Endothelial cell of umbilical vein (primary cell): ENCODE results near the gene ETV6. TPM values are rescaled to one million over a fixed set of nuclear protein-coding genes. Genes with fewer than 3 reads are reported as not detected.

Source experiments
- BruUV-seq: library from RNA; stranded (reverse); fragments of 400-500 nt; replicated peaks from 2 replicates; lab custom pipeline; 2021; lab: Mats Ljungman, UMichigan
- CTCF ChIA-PET: fragments of 300-600, 350-600 bp; sonication (Branson Sonifier 250); formaldehyde crosslinking; loops from one replicate; lab custom pipeline; 2021; ENCODE audit warnings: antibody characterized with exemption, inconsistent platforms; lab: Charles Lee
- POLR2A ChIA-PET: fragments of 300-600, 350-600 bp; sonication (Branson Sonifier 250); formaldehyde crosslinking; loops from one replicate; lab custom pipeline; 2021; ENCODE audit warnings: antibody characterized with exemption, inconsistent platforms; lab: Charles Lee
- DNase-seq: peaks from one replicate; pipeline ENCODE4 v3.0.0-alpha.2; 2011; ENCODE audit warnings: low read depth, low spot score
- FAIRE-seq: peaks from 2 replicates; lab custom pipeline; 2011; peaks lifted over from hg19 to GRCh38; lab: Jason Lieb, UNC
- H2AFZ ChIP-seq: 2 replicates; pipeline ENCODE4 v1.6.0; 2012; ENCODE audit warnings: low read depth, low read length, control low read depth, inconsistent platforms
- H3K27ac ChIP-seq: 2 replicates; pipeline ENCODE4 v1.5.1; 2011; ENCODE audit warnings: low read depth, mild to moderate bottlenecking, control low read depth, low read length, moderate library complexity; ENCODE audit not compliant: insufficient read depth
- H3K27me3 ChIP-seq, 2 experiments: 2 replicates each; pipeline versions ENCODE4 v1.6.0 to v1.6.1; 2011; ENCODE audit warnings: low read length in 2 of 2, mixed read lengths in 1 of 2; ENCODE audit not compliant: control insufficient read depth in 2 of 2, insufficient read depth in 2 of 2
- H3K36me3 ChIP-seq, 2 experiments: 2 replicates in 1 of 2; 3 replicates in 1 of 2; pipeline ENCODE4 v1.5.1; 2011; ENCODE audit warnings: low read length in 2 of 2, mild to moderate bottlenecking in 1 of 2, moderate library complexity in 1 of 2; ENCODE audit not compliant: control insufficient read depth in 2 of 2, insufficient read depth in 2 of 2; ENCODE audit errors: extremely low read depth in 1 of 2
- H3K4me1 ChIP-seq: 3 replicates; pipeline ENCODE4 v1.5.1; 2011; ENCODE audit warnings: mild to moderate bottlenecking, low read length; ENCODE audit not compliant: control insufficient read depth, insufficient read depth; ENCODE audit errors: extremely low read depth
- H3K4me2 ChIP-seq: 2 replicates; pipeline ENCODE4 v1.6.1; 2011; ENCODE audit warnings: low read length, control low read depth, mixed read lengths; ENCODE audit not compliant: insufficient read depth
- H3K4me3 ChIP-seq, 3 experiments: fragments of 200-600 bp in 1 of 3; sonication (generic), shearing (Covaris generic) in 1 of 3; replicated peaks in 1 of 3; 2 replicates each; pipeline ENCODE4 v1.5.1; 2011 to 2016; ENCODE audit warnings: control low read depth in 3 of 3, low read length in 3 of 3, mild to moderate bottlenecking in 2 of 3, inconsistent platforms in 1 of 3, low read depth in 1 of 3, moderate library complexity in 1 of 3; ENCODE audit not compliant: insufficient read depth in 1 of 3
- H3K79me2 ChIP-seq: 2 replicates; pipeline ENCODE4 v1.6.0; 2012; ENCODE audit warnings: low read length, inconsistent platforms; ENCODE audit not compliant: control insufficient read depth, insufficient read depth
- H3K9ac ChIP-seq: replicated peaks from 2 replicates; pipeline ENCODE3; 2011; ENCODE audit warnings: low read length, control low read depth; ENCODE audit not compliant: insufficient read depth; ENCODE audit errors: extremely low read depth
- H3K9me1 ChIP-seq: replicated peaks from 3 replicates; pipeline ENCODE4 v1.6.0; 2011; ENCODE audit warnings: mild to moderate bottlenecking, low read length; ENCODE audit not compliant: control insufficient read depth, insufficient read depth; ENCODE audit errors: extremely low read depth
- H3K9me3 ChIP-seq: replicated peaks from 2 replicates; pipeline ENCODE4 v1.5.1; 2012; ENCODE audit warnings: low read length, inconsistent platforms; ENCODE audit not compliant: control insufficient read depth, insufficient read depth
- H4K20me1 ChIP-seq: replicated peaks from 2 replicates; pipeline ENCODE3; 2011; ENCODE audit warnings: mild to moderate bottlenecking, low read length; ENCODE audit not compliant: control insufficient read depth, insufficient read depth; ENCODE audit errors: extremely low read depth
- CTCF ChIP-seq, 2 donors: IDR thresholded peaks; 1 replicate in 1 of 2; 2 replicates in 1 of 2; pipeline ENCODE4 v1.5.1; 2011; ENCODE audit warnings: low read length in 2 of 2, mild to moderate bottlenecking in 2 of 2, moderate library complexity in 2 of 2, control low read depth in 1 of 2, inconsistent platforms in 1 of 2, low read depth in 1 of 2; ENCODE audit not compliant: insufficient read depth in 1 of 2; ENCODE audit errors: extremely low read depth in 1 of 2
- EZH2 ChIP-seq: IDR thresholded peaks from 2 replicates; pipeline ENCODE4 v1.6.1; 2012; ENCODE audit warnings: borderline replicate concordance, low read depth, mild to moderate bottlenecking, moderate library complexity, low read length, inconsistent platforms; ENCODE audit not compliant: severe bottlenecking
- FOS ChIP-seq: IDR thresholded peaks from 2 replicates; pipeline ENCODE4 v1.6.1; 2011; ENCODE audit warnings: mild to moderate bottlenecking, low read length, moderate library complexity, borderline replicate concordance; ENCODE audit not compliant: insufficient read depth
- GATA2 ChIP-seq: IDR thresholded peaks from 2 replicates; pipeline ENCODE4 v1.7.0; 2011; ENCODE audit warnings: low read depth, mild to moderate bottlenecking, moderate library complexity, mixed read lengths, low read length; ENCODE audit not compliant: insufficient read length, insufficient read depth
- JUN ChIP-seq: IDR thresholded peaks from 2 replicates; pipeline ENCODE4 v1.6.1; 2011; ENCODE audit warnings: borderline replicate concordance, low read depth; ENCODE audit not compliant: insufficient read length, insufficient read depth
- MYC ChIP-seq: IDR thresholded peaks from one replicate; pipeline ENCODE4 v1.6.1; 2011; ENCODE audit warnings: mild to moderate bottlenecking, low read depth, low read length
- POLR2A ChIP-seq: IDR thresholded peaks from 2 replicates; pipeline ENCODE4 v1.6.1; 2012; ENCODE audit warnings: low read depth, mild to moderate bottlenecking, control low read depth, low read length
- POLR2AphosphoS5 ChIP-seq: IDR thresholded peaks from 2 replicates; pipeline ENCODE4 v1.6.1; 2012; ENCODE audit warnings: low read depth, mild to moderate bottlenecking, control low read depth, low read length, moderate library complexity; ENCODE audit not compliant: insufficient read depth
- dilution Hi-C: fragments of 300-500 bp; cut with MboI; formaldehyde crosslinking; loops from one replicate; pipeline ENCODE4 v1.15.0; 2019; ENCODE audit warnings: low sequenced_read_pairs; ENCODE audit not compliant: extremely low pct_ligation_motif_present
- intact Hi-C: fragments of 100-400 bp; cut with micrococcal nuclease; formaldehyde crosslinking; loops from one replicate; pipeline ENCODE4 v1.10.0; 2022
- polyA plus RNA-seq, 4 experiments: library from polyadenylated mRNA; depleted of rRNA in 3 of 4; stranded (reverse) in 3 of 4; unstranded in 1 of 4; fragments of >200 nt; gene quantifications; 2 replicates each; pipeline versions ENCODE4 v1.2.1 to v1.2.3, GENCODE V29; 2011 to 2012; ENCODE audit warnings: missing spikeins in 1 of 4
- total RNA-seq: library from RNA; stranded (reverse); gene quantifications from 2 replicates; pipeline ENCODE4 v1.2.3, GENCODE V29; 2021

Gene ETV6
- total and polyA plus RNA-seq, 2 donors (not counting 3 experiments of a cell fraction or from before 2014, with no cell fraction given): 15.9 to 57.1 TPM

GRCh38 chr12:11823593-11823992 lies 174.1 kb downstream of the ETV6 start:
- H2AFZ ChIP-seq: no peak overlapping the region
- no peaks in the 10 kb centered on the region for H3K27me3 ChIP-seq
- no TSS peak for BruUV-seq
- no peak for FAIRE-seq
- H3K36me3 ChIP-seq: peaks cover 0 to 5% of the 10 kb centered on the region in 2 experiments
- no peaks in the 10 kb centered on the region for H4K20me1 ChIP-seq
- dilution Hi-C loops: no loop called here
- no peak for DNase-seq
- CTCF ChIA-PET: no interaction called here
- no peak overlapping the region for H3K4me2 ChIP-seq
- H3K4me1 ChIP-seq: peaks cover 16% of the 10 kb centered on the region
- no peak overlapping the region for H3K9ac ChIP-seq
- H3K9me3 ChIP-seq: no peaks in the 10 kb centered on the region
- H3K9me1 ChIP-seq: no peaks in the 10 kb centered on the region
- POLR2A ChIA-PET: no interaction called here
- H3K27ac ChIP-seq: no peak overlapping the region
- peaks cover 2% of the 10 kb centered on the region for H3K79me2 ChIP-seq
- H3K4me3 ChIP-seq: no peak overlapping the region
- TF ChIP-seq JUN: no peak
- TF ChIP-seq MYC: no peak
- no peak for TF ChIP-seq POLR2A
- TF ChIP-seq CTCF (IDR thresholded peaks at IDR 0.05; ENCODE audit: extremely low read depth in 1 of 2, insufficient read depth in 1 of 2, low read depth in 1 of 2, low read length in 2 of 2): no peak
- TF ChIP-seq POLR2AphosphoS5: no peak
- intact Hi-C loops: no loop called here

- dilution Hi-C loops: no loop called here
- BruUV-seq: no TSS peak
- no peak for FAIRE-seq
- H3K27me3 ChIP-seq: no peaks in the 10 kb centered on the region
- H3K79me2 ChIP-seq: peaks cover 2% of the 10 kb centered on the region
- ChIA-PET CTCF (no interaction called here), POLR2A (no interaction called here)
- H3K4me2 ChIP-seq: no peak overlapping the region
- H3K36me3 ChIP-seq: peaks cover under 1 to 8% of the 10 kb centered on the region in 2 experiments
- H4K20me1 ChIP-seq: no peaks in the 10 kb centered on the region
- TF ChIP-seq POLR2AphosphoS5: no peak
- no peak for TF ChIP-seq MYC
- TF ChIP-seq POLR2A: no peak
- TF ChIP-seq FOS: no peak
- TF ChIP-seq EZH2: no peak
- no peak for TF ChIP-seq GATA2
- TF ChIP-seq CTCF (IDR thresholded peaks at IDR 0.05; ENCODE audit: extremely low read depth in 1 of 2, insufficient read depth in 1 of 2, low read depth in 1 of 2, low read length in 2 of 2): no peak
- TF ChIP-seq JUN: no peak
- H3K9me1 ChIP-seq: no peaks in the 10 kb centered on the region
- no peak overlapping the region for H2AFZ ChIP-seq
- H3K4me1 ChIP-seq: peaks cover 16% of the 10 kb centered on the region
- no peak overlapping the region for H3K27ac ChIP-seq
- intact Hi-C loops: no loop called here
- DNase-seq: no peak
- H3K9ac ChIP-seq: no peak overlapping the region
- no peaks in the 10 kb centered on the region for H3K9me3 ChIP-seq
- no peak overlapping the region for H3K4me3 ChIP-seq
These were observed 174.6 kb downstream of the ETV6 start for GRCh38 chr12:11824069-11824468.
